T-helper 1 cell (primary cell): ENCODE data around the gene CD4.
A peak's percentile ranks its signal among the peaks of the same experiment; 100 is the strongest.
"Not testable (repeated sequence)": the region's sequence is repeated elsewhere in the genome, so short reads cannot be mapped to it uniquely, and the experiment has no call there.

ENCODE experiments used
- DNase-seq, 5 donors: peaks; one replicate each; pipeline ENCODE4 v3.0.0-alpha.2; 2012 to 2020
- total RNA-seq, 4 donors: gene quantifications; one replicate each; lab custom pipeline; 2026; lab: John Stamatoyannopoulos, UW

Gene CD4
- 186 to 309 (median 250) reads per million in 4 donors for total RNA-seq

DNA sequence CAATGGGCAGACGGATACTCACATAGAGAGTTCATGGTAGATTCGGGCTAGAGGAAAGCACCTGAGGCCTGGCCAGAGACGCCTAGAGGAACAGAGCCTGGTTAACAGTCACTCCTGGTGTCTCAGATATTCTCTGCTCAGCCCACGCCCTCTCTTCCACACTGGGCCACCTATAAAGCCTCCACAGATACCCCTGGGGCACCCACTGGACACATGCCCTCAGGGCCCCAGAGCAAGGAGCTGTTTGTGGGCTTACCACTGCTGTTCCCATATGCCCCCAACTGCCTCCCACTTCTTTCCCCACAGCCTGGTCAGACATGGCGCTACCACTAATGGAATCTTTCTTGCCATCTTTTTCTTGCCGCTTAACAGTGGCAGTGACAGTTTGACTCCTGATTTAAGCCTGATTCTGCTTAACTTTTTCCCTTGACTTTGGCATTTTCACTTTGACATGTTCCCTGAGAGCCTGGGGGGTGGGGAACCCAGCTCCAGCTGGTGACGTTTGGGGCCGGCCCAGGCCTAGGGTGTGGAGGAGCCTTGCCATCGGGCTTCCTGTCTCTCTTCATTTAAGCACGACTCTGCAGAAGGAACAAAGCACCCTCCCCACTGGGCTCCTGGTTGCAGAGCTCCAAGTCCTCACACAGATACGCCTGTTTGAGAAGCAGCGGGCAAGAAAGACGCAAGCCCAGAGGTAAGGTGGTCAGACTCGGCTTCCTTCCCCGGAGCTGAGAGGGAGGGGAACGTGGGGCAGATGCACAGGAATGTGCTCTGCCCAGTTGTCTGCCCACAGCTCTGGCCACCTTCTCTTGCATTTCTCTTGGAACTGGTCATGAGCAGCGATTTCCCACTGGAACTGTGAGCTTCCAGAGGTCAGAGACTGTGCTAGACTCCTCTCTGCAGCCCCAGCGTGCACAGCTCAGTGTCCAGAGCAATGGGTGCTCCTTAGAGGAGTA lies at the start of gene CD4:
Gene CD4 (plus strand): TSS at position 557 of the 953 bp plus-strand sequence. CDS start 10,611 bp downstream, outside the sequence.
- peak; percentile 40 to 90 (median 55) for DNase-seq

GRCh38 chr12:6742080-6742479 lies 47.2 kb upstream of the CD4 start:
- not testable (repeated sequence) for DNase-seq

GRCh38 chr12:6742834-6743233 lies 46.5 kb upstream of the CD4 start:
- no peak for DNase-seq

DNA sequence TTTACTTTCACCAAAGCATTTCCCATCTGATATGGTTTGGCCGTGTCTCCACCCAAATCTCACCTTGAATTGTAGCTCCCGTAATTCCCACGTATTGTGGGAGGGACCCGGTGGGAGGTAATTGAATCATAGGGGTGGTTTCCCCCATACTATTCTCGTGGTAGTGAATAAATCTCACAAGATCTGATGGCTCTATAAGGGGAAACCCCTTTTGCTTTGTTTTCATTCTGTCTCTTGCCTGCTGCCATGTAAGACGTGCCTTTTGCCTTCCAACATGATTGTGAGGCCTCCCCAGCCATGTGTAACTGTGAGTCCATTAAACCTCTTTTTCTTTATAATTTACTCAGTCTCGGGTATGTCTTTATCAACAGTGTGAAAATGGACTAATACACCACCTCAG lies 46.0 kb upstream of the CD4 start:
- not testable (repeated sequence) for DNase-seq

- peak in 1 of 5 donors; percentile 54 for DNase-seq
Observed at GRCh38 chr12:6745741-6746525, 43.4 kb upstream of the CD4 start.

DNA sequence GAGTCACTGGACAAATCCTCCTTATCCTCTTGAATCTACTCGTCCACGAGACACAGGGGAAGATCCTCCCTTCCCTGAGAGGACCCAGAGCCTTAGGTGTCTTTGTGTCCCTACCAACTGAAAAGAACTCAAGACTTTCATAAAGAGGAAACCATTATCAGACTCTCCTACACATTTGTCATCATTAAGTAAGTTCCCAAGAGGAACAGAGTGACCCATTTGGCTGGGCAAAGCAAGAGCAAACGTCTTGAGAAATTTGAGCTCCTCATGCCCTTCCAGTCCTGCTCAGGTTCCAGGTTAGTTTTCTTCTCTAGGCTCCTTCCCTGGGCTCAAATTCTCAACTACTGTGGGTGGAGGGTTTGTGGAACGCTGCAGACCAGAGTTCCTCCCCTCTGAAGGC lies 42.1 kb upstream of the CD4 start:
- no peak for DNase-seq

DNA sequence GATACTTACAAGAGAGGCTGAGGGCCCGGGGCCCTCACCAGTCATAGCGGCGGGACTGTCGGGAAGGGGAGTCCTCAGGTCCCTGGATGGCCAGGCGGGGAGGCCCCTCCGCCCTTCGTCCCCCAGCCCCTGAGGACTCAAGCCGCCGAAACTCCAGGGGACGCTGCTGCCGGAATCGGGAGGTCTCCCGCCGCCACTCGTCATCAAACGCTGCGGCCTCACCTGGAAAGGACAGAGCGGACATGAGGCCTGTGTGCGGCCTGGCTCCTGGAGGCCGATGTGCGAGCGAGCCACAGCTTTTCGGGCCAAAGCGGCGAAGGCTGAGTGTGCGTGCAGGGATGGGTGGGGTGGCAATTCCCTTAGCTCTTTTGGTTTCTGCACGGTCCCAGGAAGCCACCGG lies 40.6 kb upstream of the CD4 start:
- DNase-seq = no peak

GRCh38 chr12:6750506-6750905 lies 38.8 kb upstream of the CD4 start:
- DNase-seq = no peak

- DNase-seq = no peak
Observed at GRCh38 chr12:6751767-6752166, 37.6 kb upstream of the CD4 start.

GRCh38 chr12:6752167-6752920 lies 37.0 kb upstream of the CD4 start:
- DNase-seq = peak in 1 of 5 donors; percentile 17

GRCh38 chr12:6752921-6753771 lies 36.2 kb upstream of the CD4 start, which contains the start of gene MLF2:
Gene MLF2 (minus strand): TSS chr12:6753141. CDS start chr12:6752334, 807 bp downstream.
- DNase-seq = peak; percentile 92 to 98 (median 95)

DNA sequence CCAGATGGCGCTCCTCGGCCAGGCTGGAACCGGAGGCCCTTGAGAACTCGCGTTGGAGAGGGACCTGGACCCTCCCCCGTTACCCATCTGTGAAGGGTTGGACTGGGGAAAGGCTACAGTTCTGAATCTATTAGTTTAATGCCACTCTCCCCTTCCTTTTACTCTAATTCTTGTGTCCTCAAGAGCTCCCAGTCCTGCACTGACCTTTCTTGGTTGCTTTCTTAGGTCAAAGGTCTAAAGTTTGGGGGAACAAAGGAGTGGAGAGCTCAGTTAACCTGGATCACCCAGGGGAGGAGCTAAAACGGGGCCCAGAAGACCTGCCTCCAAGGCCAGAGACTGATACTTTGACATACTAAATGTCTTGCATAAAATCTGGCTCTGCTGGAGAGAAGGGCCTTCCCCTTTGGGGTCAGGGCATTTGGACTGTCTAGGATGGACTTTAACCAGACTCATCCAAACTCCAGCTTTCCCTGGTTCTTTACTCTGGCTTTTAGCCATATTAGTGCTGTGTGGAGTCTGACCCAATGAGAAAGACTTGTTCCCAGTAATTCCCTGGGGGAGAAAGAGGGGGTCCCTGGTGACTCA lies 35.5 kb upstream of the CD4 start:
- DNase-seq = no peak

- no peak for DNase-seq
Observed at GRCh38 chr12:6754411-6754810, 34.9 kb upstream of the CD4 start.

DNA sequence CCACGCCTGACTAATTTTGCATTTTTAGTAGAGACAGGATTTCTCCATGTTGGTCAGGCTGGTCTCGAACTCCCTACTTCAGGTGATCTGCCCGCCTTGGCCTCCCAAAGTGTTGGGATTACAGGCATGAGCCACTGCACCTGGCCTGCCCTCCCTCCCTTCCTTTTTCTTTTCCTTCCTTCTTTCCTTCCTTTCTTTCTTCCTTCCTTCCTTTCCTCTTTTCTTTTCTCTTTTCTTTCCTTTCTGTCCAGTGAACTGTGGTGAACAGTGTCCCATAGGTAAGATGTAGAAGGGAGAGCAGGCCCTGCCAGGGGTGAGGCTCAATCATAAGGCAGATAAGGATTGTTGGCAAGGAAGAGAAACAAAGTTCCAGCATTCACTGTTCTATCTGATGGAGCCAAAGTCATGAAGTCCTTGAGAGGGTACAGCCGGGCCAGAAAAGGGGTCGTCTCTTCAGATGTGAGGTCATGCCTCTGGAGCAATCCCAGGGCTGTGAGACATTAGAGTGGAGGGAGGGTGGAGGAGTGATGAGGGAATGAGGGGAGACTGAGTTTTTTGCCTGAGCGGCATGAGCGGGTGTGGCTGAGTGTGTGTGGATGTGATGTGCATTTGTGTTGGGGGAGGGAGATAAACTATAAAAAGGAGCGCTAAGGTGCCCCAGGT lies 32.2 kb upstream of the CD4 start:
- no peak for DNase-seq

DNA sequence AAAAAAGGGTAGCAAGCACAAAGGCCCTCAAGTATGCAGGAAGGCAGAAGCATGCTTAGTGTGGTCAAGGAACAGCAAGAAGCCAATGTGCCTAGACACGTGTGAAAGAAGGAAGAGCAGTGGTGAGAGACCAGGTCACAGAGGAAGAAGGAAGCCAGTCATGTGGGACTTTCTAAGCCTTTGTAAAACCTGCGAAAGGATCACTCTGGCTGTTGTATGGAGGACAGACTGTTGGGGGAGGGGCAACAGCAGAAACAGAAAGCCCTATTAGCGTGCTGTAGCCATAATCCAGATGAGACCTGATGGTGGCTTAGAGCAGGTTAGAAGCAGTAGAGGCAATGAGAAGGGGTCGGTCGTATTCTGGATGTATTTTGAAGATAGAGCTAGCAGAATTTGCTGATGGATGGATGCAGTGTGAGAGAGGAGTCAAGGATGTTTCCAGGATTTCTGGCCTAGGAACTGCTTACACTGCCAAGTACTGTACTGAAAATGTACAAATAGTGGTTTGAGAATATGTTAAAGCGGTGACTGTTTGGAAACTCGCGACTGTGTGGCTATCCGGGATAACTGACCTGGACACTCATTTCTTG lies 30.7 kb upstream of the CD4 start:
- no peak for DNase-seq

DNA sequence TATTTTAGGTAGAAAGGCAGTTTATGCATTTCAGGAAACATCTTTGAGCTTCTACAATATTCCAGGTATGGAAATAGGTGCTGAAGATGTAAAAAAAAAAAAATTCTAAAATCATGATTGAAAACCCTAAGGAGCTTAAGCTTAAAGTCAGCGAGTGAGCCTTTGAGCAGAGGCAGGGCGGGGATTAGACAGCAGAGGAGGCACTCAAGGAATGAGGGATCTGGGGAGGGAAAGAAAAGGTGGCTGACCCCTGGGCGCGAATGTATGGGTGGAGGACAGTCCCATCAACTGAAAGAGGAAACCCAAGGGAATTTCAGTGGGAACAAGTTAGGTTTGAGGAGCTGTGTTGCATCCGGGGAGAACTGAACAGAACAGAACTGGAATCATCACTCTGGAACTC lies 29.6 kb upstream of the CD4 start:
- no peak for DNase-seq

GRCh38 chr12:6763380-6763779 lies 25.9 kb upstream of the CD4 start:
- DNase-seq = no peak

- DNase-seq = peak in 4 of 5 donors; percentile 28 to 83 (median 38)
Observed at GRCh38 chr12:6764011-6764828, 25.1 kb upstream of the CD4 start.

DNA sequence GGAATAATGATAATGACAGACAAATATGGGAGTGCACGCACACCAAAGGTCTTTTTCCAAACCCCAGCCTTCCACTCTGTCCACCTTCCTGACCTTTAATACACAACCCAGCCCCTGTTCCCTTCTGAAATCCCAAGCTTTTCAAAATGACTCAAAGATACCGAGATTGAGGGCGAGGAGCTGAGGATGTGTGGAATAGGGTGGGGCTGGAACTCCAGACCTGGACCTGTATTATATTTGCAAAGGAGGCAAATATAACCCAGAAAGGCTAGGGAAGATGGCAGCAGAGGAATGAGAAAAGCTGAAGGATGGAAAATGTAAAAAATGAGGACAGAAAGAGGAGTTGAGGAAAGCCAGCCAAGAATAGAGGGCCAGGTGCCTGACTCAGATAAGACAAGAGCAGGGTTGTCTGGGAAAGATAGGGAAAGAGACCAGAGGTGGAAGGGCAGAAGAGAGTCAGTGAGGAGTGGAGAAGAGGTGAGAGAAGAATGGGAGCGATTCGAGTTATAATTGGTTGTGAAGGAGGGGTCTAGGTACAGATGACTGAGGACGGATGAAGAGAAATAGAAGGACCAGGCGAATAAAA lies 24.2 kb upstream of the CD4 start:
- no peak for DNase-seq
